Kidney capillary endothelial cell (primary cell): ENCODE results near the gene SMU1.

Source experiments
- DNase-seq: peaks from one replicate; pipeline ENCODE4 v3.0.0-alpha.2; 2018; ENCODE audit warnings: low spot score

Gene SMU1

DNA sequence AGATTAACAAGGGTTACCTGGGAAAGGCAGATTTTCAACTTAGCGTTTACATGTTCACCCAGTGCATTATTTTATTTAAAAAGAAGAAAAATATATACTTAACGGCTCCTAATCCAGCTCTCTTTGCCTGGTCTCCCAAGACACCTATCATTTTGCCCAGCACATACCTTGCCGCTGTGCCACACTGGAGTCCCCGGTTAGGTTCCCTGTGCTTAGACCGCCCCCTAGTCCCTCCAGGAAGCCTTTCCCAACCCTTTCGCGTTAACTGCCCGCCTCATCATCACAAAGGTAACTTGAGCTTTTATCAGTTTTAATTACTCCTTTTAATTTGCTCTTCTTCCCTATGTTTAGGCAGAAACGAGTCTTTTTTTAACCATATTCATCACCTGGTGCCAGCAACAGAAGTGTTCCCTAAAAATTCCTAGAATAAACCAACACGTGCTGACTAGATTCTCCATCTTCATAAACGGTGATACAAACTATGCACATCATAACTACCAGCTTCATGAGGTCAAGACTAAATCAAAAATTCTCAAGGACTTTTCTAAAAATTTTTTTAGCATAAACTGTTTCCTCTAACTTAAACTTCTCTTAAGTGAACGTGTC lies 31.7 kb downstream of the SMU1 start:
- DNase-seq: no peak

DNA sequence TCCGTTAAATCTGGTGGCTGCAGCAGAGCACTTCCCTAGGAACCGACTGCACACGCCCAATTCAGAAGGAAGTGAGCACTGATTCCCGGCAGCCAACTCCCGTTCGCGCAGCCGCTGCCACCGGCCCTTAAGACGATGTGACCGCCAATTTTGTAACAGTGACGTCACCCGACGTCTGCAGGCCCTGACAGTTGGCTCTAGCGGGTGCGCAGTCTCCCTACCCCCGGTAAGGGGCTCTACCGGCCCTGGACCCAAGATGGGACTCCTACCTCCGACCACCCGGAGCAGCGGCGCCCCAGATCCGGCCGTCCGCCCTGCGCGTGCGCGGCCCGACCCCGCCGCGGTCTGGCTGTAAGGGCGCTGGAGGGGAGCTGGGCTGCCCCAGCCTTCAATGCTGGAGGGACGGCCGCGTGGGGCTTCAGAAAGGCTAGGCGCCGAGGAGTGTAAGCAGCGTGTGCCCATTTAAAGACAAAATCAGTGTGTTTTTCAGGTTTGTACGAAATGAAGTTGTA lies 32.3 kb downstream of the SMU1 start:
- DNase-seq: peak; percentile 84

DNA sequence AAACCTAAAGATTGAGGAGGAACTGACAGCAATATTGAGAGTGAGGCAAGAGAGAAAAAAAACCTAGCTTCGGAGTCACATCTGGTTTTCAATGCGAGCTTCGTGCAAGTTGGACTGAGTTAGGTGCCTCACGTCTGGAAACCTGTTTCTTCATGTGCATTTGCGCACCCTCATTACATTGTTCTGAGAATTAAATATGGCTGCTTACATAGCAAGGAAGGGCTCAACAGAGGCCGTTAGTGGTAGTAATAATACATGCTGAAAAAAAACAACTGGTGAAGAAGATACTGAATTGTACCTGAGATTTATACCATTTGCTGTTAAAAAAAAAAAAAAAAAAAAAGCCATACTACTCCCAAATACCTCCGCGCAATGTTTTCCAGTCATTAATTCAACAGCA lies 32.8 kb downstream of the SMU1 start:
- DNase-seq: no peak

DNA sequence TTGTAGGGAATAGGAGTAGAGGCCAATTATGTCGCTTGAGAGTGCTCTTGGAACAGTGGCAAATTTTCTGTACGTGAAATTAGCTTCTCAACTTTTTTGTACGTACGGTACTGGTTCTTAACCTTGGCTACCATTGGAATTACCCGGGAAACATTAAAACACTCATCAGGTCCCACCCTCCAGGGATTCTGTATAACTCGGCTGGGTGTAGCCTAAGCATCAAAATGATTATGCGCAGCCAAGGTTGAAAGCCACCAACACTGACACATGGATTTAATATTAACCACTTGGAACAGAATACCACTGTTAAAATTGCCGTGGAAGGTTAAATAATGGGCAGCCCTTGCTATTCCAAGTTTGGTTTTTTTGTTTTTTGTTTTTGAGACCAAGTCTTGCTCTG lies 34.0 kb downstream of the SMU1 start:
- DNase-seq: no peak

DNA sequence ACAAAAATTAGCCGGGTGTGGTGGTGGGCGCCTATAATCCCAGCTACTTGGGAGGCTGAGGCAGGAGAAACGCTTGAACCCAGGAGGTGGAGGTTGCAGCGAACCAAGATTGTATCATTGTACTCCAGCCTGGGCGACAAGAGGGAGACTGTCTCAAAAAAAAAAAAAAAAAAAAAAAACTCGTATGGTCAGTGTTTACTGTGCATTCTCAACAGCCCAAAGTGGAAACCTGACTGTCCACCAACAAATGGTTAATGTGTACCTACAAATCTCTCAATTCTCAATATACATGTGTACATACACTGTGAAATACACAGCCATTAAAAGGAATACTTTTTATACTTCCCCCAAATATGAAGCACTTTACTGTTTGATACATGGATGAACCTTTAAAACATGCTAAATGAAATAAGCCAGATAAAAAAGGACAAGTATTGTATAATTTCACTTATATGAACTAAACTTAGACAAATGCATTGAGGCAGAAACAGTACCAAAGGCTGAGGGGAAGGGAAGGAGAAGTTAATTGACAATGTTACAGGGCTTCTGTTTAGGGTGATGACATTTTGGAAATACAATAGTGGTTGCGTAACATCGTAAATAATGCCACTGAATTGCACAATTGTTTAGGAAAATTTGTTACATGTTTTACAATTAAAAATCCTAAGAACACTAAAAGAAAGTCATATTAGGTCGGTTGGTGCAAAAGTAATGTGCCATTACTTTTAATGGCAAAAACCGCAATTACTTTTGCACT lies 34.9 kb downstream of the SMU1 start:
- no peak for DNase-seq

DNA sequence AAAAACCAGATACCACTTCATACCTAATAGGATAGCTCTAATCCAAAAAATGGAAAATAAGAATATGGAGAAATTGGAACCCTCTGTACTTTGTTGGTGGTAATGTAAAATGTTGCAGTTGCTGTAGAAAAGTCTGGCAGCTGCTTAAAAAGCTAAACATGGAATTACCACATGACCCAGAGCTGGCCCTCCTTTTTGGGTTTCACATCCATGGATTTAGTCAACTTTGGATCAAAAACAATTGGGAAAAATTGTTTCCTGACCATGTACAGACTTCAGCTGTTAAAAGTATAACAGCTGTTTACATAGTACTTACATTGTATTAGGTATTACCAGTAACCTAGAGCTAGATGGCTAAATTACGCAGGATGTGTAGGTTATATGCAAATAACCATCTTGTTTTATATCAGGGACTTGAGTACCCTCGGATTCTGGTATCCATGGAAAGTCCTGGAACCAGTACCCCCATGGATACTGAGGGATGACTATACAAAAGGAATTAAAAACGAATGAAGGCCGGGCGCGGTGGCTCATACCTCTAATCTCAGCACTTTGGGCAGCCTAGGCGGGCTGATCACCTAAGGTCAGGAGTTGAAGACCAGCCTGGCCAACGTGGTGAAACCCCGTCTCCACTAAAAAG lies 35.6 kb downstream of the SMU1 start:
- no peak for DNase-seq

DNA sequence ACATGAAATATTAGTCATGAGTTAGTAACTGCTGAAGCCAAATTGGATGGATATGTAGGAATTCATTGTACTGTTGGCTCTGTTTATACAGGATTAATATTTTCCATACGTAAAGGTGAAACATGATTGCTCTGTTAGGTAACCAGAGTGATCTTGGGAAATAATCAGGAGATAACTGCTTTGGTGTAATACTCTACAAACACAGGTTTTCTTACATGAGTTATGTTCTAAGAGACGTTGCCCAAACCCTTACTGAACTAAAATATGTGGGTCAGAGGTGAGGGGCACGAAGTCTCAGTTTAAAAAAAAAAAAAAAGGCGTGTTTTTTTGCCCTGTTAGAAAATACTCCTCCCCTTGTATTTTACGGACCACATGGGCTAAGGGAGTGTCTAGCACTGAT lies 43.6 kb downstream of the SMU1 start:
- no peak for DNase-seq

DNA sequence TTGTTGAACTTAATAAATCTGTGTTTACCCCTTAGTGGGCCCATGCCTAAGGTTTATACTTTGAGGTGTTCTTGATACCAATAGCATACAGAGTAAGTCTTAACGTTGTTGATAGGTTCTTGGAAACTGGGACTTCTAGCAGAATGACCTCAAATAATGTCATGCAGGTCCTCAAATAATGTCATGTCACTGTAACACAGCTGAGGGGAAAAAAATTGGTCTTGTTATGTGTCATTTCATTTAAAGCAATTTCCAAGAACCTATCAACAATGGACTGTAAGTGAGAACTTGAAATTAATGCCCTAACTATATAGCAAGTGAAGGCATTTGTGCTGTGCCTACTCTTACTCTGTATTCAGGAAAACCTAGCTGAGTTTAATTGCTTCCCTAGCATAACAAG lies 44.2 kb downstream of the SMU1 start:
- DNase-seq: no peak

DNA sequence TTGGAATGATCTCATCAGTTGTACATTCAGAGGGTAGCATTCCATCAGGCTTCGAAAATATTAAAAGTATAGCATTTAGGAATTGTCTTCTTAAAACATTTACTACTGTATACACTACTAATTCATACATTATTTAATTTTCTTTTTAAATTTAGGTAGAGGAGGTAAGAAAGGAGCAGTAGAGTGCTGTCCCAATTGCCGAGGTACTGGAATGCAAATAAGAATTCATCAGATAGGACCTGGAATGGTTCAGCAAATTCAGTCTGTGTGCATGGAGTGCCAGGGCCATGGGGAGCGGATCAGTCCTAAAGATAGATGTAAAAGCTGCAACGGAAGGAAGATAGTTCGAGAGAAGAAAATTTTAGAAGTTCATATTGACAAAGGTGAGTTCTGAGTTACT lies 46.2 kb downstream of the SMU1 start:
- no peak for DNase-seq

DNA sequence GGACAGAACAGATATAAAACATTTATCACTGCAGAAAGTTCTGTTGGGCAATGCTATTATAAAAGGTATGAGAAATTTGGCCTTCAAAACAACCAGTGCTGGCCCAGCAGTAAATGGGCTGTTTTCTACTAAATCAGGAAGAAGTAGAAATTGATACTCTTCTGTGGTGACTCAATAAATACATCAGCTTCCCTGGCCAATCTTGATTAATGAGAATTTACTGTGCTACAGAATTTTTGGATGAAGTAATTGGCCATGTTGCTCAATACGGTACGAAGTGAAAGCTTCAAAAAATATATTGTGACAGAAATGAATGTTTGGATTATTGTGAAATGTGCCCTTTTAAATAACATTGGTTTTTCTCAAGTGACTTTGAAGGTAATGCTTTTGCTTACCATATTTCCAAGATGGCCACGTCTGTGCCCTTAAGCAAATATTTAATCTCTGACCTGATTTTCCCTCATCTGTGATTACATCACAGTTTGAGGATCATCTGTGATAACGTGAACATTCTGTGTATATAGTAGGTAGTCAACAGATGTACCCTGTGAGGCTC lies 47.2 kb downstream of the SMU1 start:
- DNase-seq: no peak

DNA sequence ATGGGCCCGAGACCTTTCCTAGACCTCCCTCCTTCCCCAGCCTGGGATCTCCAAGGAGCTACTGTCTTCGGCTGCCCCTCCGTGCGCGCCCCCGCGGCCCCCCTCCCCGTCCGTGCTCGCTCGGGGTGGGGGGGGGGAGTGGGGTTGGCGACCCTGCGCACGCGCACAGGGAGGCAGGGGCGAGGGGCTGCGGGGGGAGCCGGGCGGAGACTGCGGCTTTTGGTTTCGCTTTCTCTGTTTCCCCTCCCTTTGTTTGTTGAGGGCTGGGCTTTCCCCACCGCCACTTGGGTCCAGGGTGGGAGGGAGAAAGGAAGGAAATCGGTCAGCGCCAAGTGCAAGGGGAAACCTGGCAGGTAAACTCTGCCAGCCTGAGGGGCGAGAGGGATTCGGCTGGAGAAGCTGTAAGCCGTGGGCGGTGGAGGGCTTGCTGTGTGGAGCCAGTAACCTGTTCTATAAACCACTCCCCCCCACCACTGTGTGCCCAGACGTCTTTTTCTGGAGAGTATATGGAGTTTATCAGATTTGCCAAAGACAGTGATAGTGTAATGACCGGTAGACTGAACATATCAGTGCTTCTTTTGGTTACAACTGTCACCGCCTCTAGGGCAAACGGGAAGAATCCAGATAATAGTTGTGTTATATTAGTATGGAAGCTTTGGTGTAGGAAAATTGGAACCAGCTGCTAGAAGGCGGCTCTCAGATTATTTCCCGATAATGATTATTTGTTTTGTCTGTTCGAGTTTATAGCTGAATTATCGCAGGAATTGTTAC lies 50.7 kb downstream of the SMU1 start:
- DNase-seq: no peak

DNA sequence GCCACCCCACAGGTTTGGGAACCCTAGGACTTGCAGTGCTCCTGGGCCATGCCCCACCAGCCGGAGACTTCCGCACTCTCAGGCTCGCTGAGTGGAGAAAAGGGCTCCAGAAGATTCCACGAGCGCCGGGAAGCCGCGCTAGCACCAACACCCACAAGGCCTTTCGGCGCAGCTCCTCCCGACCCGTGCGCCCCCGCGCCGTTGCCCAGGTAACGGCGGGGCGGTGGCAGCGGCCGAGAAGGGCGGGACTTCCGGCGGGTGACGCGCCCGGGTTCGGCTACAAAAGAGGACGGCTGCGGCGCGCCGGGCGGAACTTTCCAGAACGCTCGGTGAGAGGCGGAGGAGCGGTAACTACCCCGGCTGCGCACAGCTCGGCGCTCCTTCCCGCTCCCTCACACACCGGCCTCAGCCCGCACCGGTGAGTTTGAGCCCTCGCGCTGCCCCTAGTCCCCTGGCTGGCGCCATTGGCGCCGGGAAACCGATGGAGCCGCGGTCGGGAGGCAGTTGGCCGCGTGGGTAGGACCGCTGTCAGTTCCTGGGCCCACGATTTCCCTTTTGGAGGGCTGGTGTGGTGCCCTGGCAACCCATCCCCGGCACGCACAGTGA lies 51.4 kb downstream of the SMU1 start, which contains the start of gene DNAJA1:
Gene DNAJA1 (plus strand): TSS at position 308 of the 606 bp plus-strand sequence. CDS start 1,212 bp downstream, outside the sequence.
- peak; percentile 94 for DNase-seq

DNA sequence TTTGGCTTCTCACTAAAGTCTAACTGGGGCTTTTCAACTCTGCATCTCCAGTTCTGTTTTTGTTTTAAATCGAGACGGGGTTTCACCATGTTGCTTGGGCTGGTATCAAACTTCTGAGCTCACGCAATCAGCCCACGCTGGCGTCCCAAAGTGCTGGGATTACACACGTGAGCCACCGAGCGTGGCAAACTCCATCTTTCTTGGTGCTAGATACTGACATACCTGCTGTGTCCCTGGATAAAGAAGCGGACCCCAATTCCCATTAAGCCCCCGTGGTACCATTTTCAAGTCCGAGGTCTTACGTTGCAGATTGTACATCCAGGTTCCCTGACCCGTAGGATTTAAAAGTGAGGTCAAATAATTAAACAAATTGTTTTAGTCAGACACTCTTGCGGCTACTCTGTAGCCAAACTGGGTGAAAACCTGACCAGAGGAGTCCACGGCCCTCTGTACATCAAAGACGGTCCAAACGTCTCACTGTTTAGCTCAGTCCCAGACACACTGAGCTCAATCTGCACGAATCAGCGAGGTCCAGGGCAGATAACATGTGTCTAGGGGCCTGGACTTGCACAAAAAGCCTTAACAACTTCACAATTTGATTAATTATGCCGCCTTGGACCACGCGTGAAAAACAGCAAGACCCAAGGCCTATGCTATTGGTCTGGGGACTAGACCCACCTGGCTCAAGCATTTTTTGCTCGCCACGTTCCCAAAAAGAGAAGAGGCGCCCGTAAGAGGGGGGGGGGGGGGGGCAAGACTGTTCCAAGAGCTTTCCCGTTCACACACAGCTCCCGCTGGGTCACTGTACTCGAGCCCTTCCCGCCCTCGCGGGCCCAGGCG lies 52.1 kb downstream of the SMU1 start:
- DNase-seq: no peak

DNA sequence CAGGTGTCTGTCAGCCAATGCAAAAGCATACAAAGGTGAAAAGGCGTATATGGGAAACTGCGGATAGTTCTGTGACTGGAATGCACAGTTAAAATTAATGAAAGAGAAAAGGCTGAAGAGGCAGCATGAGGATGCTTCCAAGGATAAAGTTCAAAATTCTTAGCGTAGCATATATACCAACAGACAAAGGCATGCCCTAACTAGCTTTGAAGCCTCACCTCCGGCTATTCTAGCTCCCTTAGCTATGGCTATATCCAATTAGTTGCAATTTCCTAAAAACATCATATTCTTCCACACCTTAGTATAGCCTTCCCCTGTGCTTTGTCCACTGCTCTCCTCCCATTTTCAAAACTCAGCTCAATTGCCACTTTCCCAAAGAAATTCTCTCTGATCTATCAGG lies 52.8 kb downstream of the SMU1 start:
- no peak for DNase-seq

DNA sequence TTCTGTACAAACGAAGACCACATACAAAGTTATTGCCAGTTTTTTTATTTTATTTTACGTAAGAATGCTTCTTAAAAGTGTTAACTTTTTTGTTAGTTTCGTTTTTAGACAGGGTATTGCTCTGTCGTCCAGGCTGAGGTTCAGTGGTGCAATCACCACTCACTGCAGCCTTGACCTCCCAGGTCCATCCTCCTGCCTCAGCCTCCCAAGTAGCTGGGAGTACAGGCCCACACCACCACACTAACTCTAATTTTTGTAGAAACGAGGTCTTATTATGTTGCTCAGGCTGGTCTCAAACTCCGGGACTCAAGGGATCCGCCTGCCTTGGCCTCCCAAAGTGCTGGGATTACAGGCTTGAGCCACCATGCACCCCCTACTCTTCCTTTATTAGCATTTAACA lies 53.7 kb downstream of the SMU1 start:
- DNase-seq: no peak

DNA sequence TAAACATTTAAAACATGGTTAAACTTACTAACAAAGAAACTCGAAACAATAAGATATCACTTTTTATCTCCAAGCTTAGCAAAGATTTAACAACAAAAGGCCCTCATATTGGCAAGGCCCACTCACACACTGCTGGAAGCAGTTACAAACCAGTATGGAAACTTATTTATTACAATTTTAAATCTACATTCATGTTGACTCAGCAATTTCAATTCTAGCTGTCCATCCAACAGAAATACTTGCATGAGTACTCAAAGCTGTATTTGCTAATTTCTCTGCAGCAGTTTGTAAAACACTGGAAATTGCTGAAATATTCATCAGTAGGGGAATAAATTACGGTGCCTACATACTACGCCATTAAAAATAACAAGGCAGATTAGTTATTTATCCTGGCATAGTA lies 54.2 kb downstream of the SMU1 start:
- DNase-seq: no peak

DNA sequence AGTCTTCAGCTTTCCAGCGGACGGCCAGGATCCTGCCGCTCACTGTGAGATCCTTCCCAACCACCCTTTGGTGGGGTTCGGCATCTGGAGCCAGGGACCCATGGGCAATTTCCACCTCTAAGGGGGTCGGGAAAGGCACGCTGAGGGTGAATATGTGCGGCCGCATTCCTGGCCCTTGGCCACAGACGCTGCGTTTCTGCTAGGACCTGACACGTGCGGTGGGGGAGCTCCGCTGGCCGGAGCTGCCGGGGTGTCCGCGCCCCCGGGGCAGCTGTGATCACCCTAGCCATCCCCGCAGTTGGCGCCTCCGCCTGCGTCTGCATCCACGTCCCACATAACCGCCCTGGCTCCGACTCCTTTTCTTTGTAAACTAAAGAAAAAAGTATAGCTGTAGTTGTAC lies 56.7 kb downstream of the SMU1 start:
- DNase-seq: no peak

DNA sequence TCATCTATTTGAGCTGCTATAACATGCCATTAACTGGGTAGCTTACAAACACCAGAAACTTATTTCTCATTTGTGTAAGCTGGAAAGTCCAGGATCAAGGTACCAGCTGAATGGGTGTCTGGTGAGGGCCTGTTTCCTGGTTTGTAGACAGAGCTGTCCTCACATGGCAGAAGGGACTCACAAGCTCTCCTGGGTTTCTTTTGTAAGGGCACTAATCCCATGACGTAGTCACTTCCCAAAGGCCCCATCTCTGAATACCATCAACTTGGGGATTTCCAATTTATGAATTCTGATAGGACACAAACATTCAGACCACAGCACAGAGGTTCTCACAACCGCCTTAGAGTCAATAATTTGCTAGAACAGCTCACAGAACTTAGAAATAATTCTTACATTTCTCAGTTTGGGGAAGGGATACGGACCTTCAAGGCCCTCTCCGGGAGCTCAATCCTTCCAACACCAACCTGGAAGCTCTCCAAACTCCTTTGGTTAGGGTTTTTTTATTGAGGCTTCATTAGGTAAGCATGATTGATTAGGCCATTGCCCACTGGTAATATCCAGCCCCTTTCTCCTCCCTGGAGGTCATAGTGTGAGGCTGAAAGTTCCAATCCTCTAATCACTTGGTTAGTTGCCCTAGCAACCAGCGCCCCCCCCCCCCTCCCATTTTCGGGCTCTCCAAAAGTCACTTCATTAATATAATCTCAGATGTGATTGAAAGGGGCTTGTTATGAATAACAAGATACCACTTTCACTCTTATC lies 59.0 kb downstream of the SMU1 start:
- no peak for DNase-seq

DNA sequence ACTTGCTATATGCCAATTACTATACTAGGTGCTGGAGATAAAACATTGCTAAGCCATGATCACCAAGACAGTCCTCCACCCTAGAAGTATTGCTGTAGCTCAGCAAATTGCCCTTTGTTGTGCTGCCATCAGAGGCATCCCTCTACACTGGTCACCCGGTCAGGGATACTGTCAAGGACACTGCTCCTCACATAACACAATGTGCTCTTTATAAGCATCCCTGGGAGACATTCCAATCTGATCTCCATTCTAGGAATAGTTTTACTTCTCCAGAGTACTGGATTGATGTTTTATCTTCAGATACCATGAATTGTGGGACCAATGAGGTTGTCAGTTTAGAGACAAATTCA lies 61.8 kb downstream of the SMU1 start:
- no peak for DNase-seq
